Stomach (tissue), 4 donors: Measurements from ENCODE around the gene VSTM1.

Source experiments
- POLR2A ChIP-seq, 4 donors: fragments of 450-650 bp; IDR thresholded peaks; one replicate each; pipeline ENCODE4 v1.6.1; 2016; ENCODE audit warnings: antibody characterized with exemption in 4 of 4, control low read depth in 2 of 4, mild to moderate bottlenecking in 1 of 4, moderate library complexity in 1 of 4
- POLR2AphosphoS5 ChIP-seq, 3 donors: sonication (generic); formaldehyde crosslinking; IDR thresholded peaks; one replicate each; pipeline ENCODE4 v1.6.1; 2016; ENCODE audit warnings: antibody characterized with exemption in 3 of 3
- TF ChIP-seq, protein P1 (sequence below), 7 experiments: fragments of 450-650 bp in 4 of 7; fragments of 200-600 bp in 3 of 7; sonication (generic) in 3 of 7; IDR thresholded peaks; one replicate each; pipeline ENCODE4 v1.5.1; 2016 to 2019; ENCODE audit warnings: antibody characterized with exemption in 7 of 7, control low read depth in 2 of 7, mild to moderate bottlenecking in 1 of 7

DNA sequence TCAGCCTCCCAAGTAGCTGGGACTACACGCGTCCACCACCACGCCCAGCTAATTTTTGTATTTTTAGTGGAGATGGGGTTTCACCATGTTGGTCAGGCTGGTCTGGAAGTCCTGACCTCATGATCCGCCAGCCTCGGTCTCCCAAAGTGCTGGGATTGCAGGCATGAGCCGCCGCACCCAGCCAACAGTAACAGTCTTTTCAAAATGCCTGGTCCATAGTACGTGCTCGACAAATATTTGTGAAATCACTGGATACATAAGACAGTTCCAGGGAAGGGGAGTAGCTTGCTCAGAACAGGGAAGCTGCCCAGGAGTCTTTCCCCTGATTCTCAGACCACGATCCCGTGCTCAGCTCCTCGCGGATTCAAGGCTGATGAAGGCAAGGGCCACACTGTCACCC is 41.8 kb downstream of the VSTM1 start:
- TF ChIP-seq, protein P1, sequence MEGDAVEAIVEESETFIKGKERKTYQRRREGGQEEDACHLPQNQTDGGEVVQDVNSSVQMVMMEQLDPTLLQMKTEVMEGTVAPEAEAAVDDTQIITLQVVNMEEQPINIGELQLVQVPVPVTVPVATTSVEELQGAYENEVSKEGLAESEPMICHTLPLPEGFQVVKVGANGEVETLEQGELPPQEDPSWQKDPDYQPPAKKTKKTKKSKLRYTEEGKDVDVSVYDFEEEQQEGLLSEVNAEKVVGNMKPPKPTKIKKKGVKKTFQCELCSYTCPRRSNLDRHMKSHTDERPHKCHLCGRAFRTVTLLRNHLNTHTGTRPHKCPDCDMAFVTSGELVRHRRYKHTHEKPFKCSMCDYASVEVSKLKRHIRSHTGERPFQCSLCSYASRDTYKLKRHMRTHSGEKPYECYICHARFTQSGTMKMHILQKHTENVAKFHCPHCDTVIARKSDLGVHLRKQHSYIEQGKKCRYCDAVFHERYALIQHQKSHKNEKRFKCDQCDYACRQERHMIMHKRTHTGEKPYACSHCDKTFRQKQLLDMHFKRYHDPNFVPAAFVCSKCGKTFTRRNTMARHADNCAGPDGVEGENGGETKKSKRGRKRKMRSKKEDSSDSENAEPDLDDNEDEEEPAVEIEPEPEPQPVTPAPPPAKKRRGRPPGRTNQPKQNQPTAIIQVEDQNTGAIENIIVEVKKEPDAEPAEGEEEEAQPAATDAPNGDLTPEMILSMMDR (IDR thresholded peaks at IDR 0.05) = no peak
- TF ChIP-seq POLR2AphosphoS5 (IDR thresholded peaks at IDR 0.05) (no peak), POLR2A (IDR thresholded peaks at IDR 0.05) (no peak)
